ENCODE results near the gene EHMT1.

GRCh38 chr9:137691646-137692351, 73.0 kb downstream of the EHMT1 start:
- TF ChIP-seq CTCF (IDR thresholded peaks at IDR 0.05; ENCODE audit: insufficient read depth, low read depth, low read length), result no peak
- TF ChIP-seq EZH2 (IDR thresholded peaks at IDR 0.05; ENCODE audit: insufficient read depth, low read length), result no peak

Measured in astrocyte (in vitro differentiated cells and primary cell).